ENCODE data around the gene RRAS2.
"Not testable (repeated sequence)": the region's sequence is repeated elsewhere in the genome, so short reads cannot be mapped to it uniquely, and the experiment has no call there.

RRAS2 gene

GRCh38 chr11:14252501-14252900, 106.5 kb downstream of the RRAS2 start:
- H3K36me3 Mint-ChIP-seq; H3K4me3 Mint-ChIP-seq; ATAC-seq; H3K9me3 Mint-ChIP-seq; H3K27ac Mint-ChIP-seq; DNase-seq (ENCODE audit: low spot score in 2 of 2): not testable (repeated sequence)
- peaks cover 16% of the 10 kb centered on the region for H3K4me1 Mint-ChIP-seq

GRCh38 chr11:14251754-14252153, 107.2 kb downstream of the RRAS2 start:
- Mint-ChIP-seq H3K27ac (no peak overlapping the region), H3K4me3 (no peak overlapping the region), H3K4me1 (peaks cover 18% of the 10 kb centered on the region), H3K9me3 (no peaks in the 10 kb centered on the region), H3K36me3 (no peaks in the 10 kb centered on the region)
- no peak for DNase-seq (ENCODE audit: low spot score in 2 of 2)
- ATAC-seq = no peak

- ATAC-seq = peak; percentile 43
- peaks cover 18% of the 10 kb centered on the region for H3K4me1 Mint-ChIP-seq
- peak; percentile 53 to 83 for DNase-seq (ENCODE audit: low spot score in 2 of 2)
- H3K4me3 Mint-ChIP-seq = peak overlapping the region; percentile 15
- H3K9me3 Mint-ChIP-seq = no peaks in the 10 kb centered on the region
- no peaks in the 10 kb centered on the region for H3K36me3 Mint-ChIP-seq
- H3K27ac Mint-ChIP-seq = no peak overlapping the region
Measured at GRCh38 chr11:14249121-14249963, 109.6 kb downstream of the RRAS2 start.

GRCh38 chr11:14248580-14248981, 110.4 kb downstream of the RRAS2 start:
- no peak for ATAC-seq
- H3K9me3 Mint-ChIP-seq = no peaks in the 10 kb centered on the region
- peak overlapping the region; percentile 15 for H3K4me3 Mint-ChIP-seq
- no peak for DNase-seq (ENCODE audit: low spot score in 2 of 2)
- no peaks in the 10 kb centered on the region for H3K36me3 Mint-ChIP-seq
- peaks cover 18% of the 10 kb centered on the region for H3K4me1 Mint-ChIP-seq
- H3K27ac Mint-ChIP-seq = no peak overlapping the region

- ATAC-seq (no peak), DNase-seq (ENCODE audit: low spot score in 2 of 2) (no peak)
- Mint-ChIP-seq H3K27ac (no peak overlapping the region), H3K4me3 (no peak overlapping the region), H3K4me1 (peaks cover 18% of the 10 kb centered on the region), H3K9me3 (no peaks in the 10 kb centered on the region), H3K36me3 (no peaks in the 10 kb centered on the region)
Measured at GRCh38 chr11:14245444-14245843, 113.5 kb downstream of the RRAS2 start.

GRCh38 chr11:14244926-14245325, 114.1 kb downstream of the RRAS2 start:
- Mint-ChIP-seq H3K4me1 (peaks cover 18% of the 10 kb centered on the region), H3K9me3 (no peaks in the 10 kb centered on the region), H3K4me3 (no peak overlapping the region), H3K27ac (no peak overlapping the region), H3K36me3 (no peaks in the 10 kb centered on the region)
- ATAC-seq (no peak), DNase-seq (ENCODE audit: low spot score in 2 of 2) (no peak)

- Mint-ChIP-seq H3K4me3 (no peak overlapping the region), H3K4me1 (peaks cover 4% of the 10 kb centered on the region), H3K9me3 (no peaks in the 10 kb centered on the region), H3K27ac (no peak overlapping the region), H3K36me3 (no peaks in the 10 kb centered on the region)
- no peak for DNase-seq (ENCODE audit: low spot score in 2 of 2)
- no peak for ATAC-seq
Measured at GRCh38 chr11:14242733-14243132, 116.2 kb downstream of the RRAS2 start.

GRCh38 chr11:14242187-14242586, 116.8 kb downstream of the RRAS2 start:
- H3K4me3 Mint-ChIP-seq = no peak overlapping the region

GRCh38 chr11:14240951-14241350, 118.0 kb downstream of the RRAS2 start:
- Mint-ChIP-seq H3K36me3 (no peaks in the 10 kb centered on the region), H3K4me3 (no peak overlapping the region), H3K9me3 (no peaks in the 10 kb centered on the region), H3K4me1 (peaks cover 14% of the 10 kb centered on the region), H3K27ac (no peak overlapping the region)
- ATAC-seq (no peak), DNase-seq (ENCODE audit: low spot score in 2 of 2) (no peak)

More at GRCh38 chr11:14242187-14242586, 116.8 kb downstream of the RRAS2 start:
- Mint-ChIP-seq H3K27ac (no peak overlapping the region), H3K36me3 (no peaks in the 10 kb centered on the region), H3K9me3 (no peaks in the 10 kb centered on the region), H3K4me1 (peaks cover 3% of the 10 kb centered on the region)
- ATAC-seq = no peak
- no peak for DNase-seq (ENCODE audit: low spot score in 2 of 2)

- ATAC-seq = no peak
- no peak overlapping the region for H3K4me3 Mint-ChIP-seq
- H3K9me3 Mint-ChIP-seq = no peaks in the 10 kb centered on the region
- DNase-seq (ENCODE audit: low spot score in 2 of 2) = no peak
- no peak overlapping the region for H3K27ac Mint-ChIP-seq
- H3K36me3 Mint-ChIP-seq = no peaks in the 10 kb centered on the region
- peaks cover 18% of the 10 kb centered on the region for H3K4me1 Mint-ChIP-seq
Measured at GRCh38 chr11:14240221-14240620, 118.8 kb downstream of the RRAS2 start.

- H3K4me3 Mint-ChIP-seq = no peak overlapping the region
- peak; percentile 57 for ATAC-seq
Measured at GRCh38 chr11:14237444-14237961, 121.5 kb downstream of the RRAS2 start.

GRCh38 chr11:14235701-14236100, 123.3 kb downstream of the RRAS2 start:
- ATAC-seq (no peak), DNase-seq (ENCODE audit: low spot score in 2 of 2) (no peak)
- Mint-ChIP-seq H3K36me3 (no peaks in the 10 kb centered on the region), H3K27ac (no peak overlapping the region), H3K9me3 (no peaks in the 10 kb centered on the region), H3K4me1 (peaks cover 23% of the 10 kb centered on the region), H3K4me3 (no peak overlapping the region)

More at GRCh38 chr11:14237444-14237961, 121.5 kb downstream of the RRAS2 start:
- H3K9me3 Mint-ChIP-seq = no peaks in the 10 kb centered on the region
- no peak for DNase-seq (ENCODE audit: low spot score in 2 of 2)
- no peaks in the 10 kb centered on the region for H3K36me3 Mint-ChIP-seq
- no peak overlapping the region for H3K27ac Mint-ChIP-seq
- peaks cover 18% of the 10 kb centered on the region for H3K4me1 Mint-ChIP-seq

- DNase-seq (ENCODE audit: low spot score in 2 of 2) = no peak
- Mint-ChIP-seq H3K27ac (no peak overlapping the region), H3K36me3 (no peaks in the 10 kb centered on the region), H3K4me1 (peaks cover 27% of the 10 kb centered on the region), H3K9me3 (no peaks in the 10 kb centered on the region), H3K4me3 (no peak overlapping the region)
- ATAC-seq = no peak
Measured at GRCh38 chr11:14234446-14234845, 124.5 kb downstream of the RRAS2 start.

- ATAC-seq = no peak
- Mint-ChIP-seq H3K4me3 (no peak overlapping the region), H3K27ac (no peak overlapping the region), H3K4me1 (peaks cover 27% of the 10 kb centered on the region), H3K9me3 (no peaks in the 10 kb centered on the region), H3K36me3 (no peaks in the 10 kb centered on the region)
- DNase-seq (ENCODE audit: low spot score in 2 of 2) = no peak
Measured at GRCh38 chr11:14232652-14233051, 126.3 kb downstream of the RRAS2 start.

- ATAC-seq (no peak), DNase-seq (ENCODE audit: low spot score in 2 of 2) (no peak)
- peaks cover 2% of the 10 kb centered on the region for H3K9me3 Mint-ChIP-seq
- H3K4me1 Mint-ChIP-seq = peaks cover 9% of the 10 kb centered on the region
- H3K36me3 Mint-ChIP-seq = no peaks in the 10 kb centered on the region
- no peak overlapping the region for H3K27ac Mint-ChIP-seq
- H3K4me3 Mint-ChIP-seq = no peak overlapping the region
Measured at GRCh38 chr11:14230407-14230806, 128.6 kb downstream of the RRAS2 start.

- H3K4me1 Mint-ChIP-seq = peaks cover 9% of the 10 kb centered on the region
- H3K4me3 Mint-ChIP-seq = no peak overlapping the region
- no peaks in the 10 kb centered on the region for H3K36me3 Mint-ChIP-seq
- H3K9me3 Mint-ChIP-seq = peaks cover 2% of the 10 kb centered on the region
- ATAC-seq (no peak), DNase-seq (ENCODE audit: low spot score in 2 of 2) (no peak)
- no peak overlapping the region for H3K27ac Mint-ChIP-seq
Measured at GRCh38 chr11:14229472-14229871, 129.5 kb downstream of the RRAS2 start.

Measured in stimulated activated effector memory CD8-positive, alpha-beta T cell treated with anti-CD3 and anti-CD28 coated beads, Interleukin-12 subunit alpha, Interleukin-12 subunit beta, amount 100 ng/mL, for 72 hours (primary cell).